NCI-H146 treated with DMSO at 0.1 percent for 48 hours (cell line): ENCODE data around the gene SEMA3A.
"Not testable (repeated sequence)": the region's sequence is repeated elsewhere in the genome, so short reads cannot be mapped to it uniquely, and the experiment has no call there.

ENCODE experiments used
- DNase-seq: peaks from one replicate; lab custom pipeline; 2025; ENCODE audit not compliant: unreplicated experiment; lab: John Stamatoyannopoulos, UW

Gene SEMA3A

GRCh38 chr7:84194484-84195271 is at the start of gene SEMA3A:
Gene SEMA3A (minus strand): TSS chr7:84194789. CDS start chr7:84194586, 203 bp downstream.
- DNase-seq = no peak

GRCh38 chr7:84243037-84243436 is 48.4 kb upstream of the SEMA3A start:
- DNase-seq = not testable (repeated sequence)

GRCh38 chr7:84238596-84238995 is 44.0 kb upstream of the SEMA3A start:
- DNase-seq = no peak

GRCh38 chr7:84237533-84238173 is 43.1 kb upstream of the SEMA3A start:
- DNase-seq = no peak

GRCh38 chr7:84236398-84236797 is 41.8 kb upstream of the SEMA3A start:
- DNase-seq = no peak

- no peak for DNase-seq
Observed at GRCh38 chr7:84232646-84233045, 38.1 kb upstream of the SEMA3A start.

- no peak for DNase-seq
Observed at GRCh38 chr7:84231157-84231556, 36.6 kb upstream of the SEMA3A start.

- DNase-seq = no peak
Observed at GRCh38 chr7:84230491-84230890, 35.9 kb upstream of the SEMA3A start.

- no peak for DNase-seq
Observed at GRCh38 chr7:84228526-84228925, 33.9 kb upstream of the SEMA3A start.

- DNase-seq = no peak
Observed at GRCh38 chr7:84226759-84227158, 32.2 kb upstream of the SEMA3A start.

- DNase-seq = no peak
Observed at GRCh38 chr7:84224505-84224904, 29.9 kb upstream of the SEMA3A start.

- DNase-seq = no peak
Observed at GRCh38 chr7:84219310-84219709, 24.7 kb upstream of the SEMA3A start.

- no peak for DNase-seq
Observed at GRCh38 chr7:84218681-84219080, 24.1 kb upstream of the SEMA3A start.

- DNase-seq = no peak
Observed at GRCh38 chr7:84216472-84216871, 21.9 kb upstream of the SEMA3A start.

- not testable (repeated sequence) for DNase-seq
Observed at GRCh38 chr7:84214757-84215156, 20.2 kb upstream of the SEMA3A start.

GRCh38 chr7:84210301-84210700 is 15.7 kb upstream of the SEMA3A start:
- DNase-seq = no peak

GRCh38 chr7:84209006-84209405 is 14.4 kb upstream of the SEMA3A start:
- DNase-seq = no peak

GRCh38 chr7:84207615-84208014 is 13.0 kb upstream of the SEMA3A start:
- DNase-seq = no peak

GRCh38 chr7:84207025-84207424 is 12.4 kb upstream of the SEMA3A start:
- no peak for DNase-seq

- DNase-seq = no peak
Observed at GRCh38 chr7:84204655-84205054, 10.1 kb upstream of the SEMA3A start.

- DNase-seq = no peak
Observed at GRCh38 chr7:84202855-84203254, 8.3 kb upstream of the SEMA3A start.

GRCh38 chr7:84200859-84201258 is 6.3 kb upstream of the SEMA3A start:
- no peak for DNase-seq

GRCh38 chr7:84199216-84199615 is 4.6 kb upstream of the SEMA3A start:
- DNase-seq = no peak
